Mononuclear cell (primary cell): ENCODE measurements around the gene OR6J1. TPM values are rescaled to one million over a fixed set of nuclear protein-coding genes. Genes with fewer than 3 reads are reported as not detected.
"Not testable (repeated sequence)": the region's sequence is repeated elsewhere in the genome, so short reads cannot be mapped to it uniquely, and the experiment has no call there.

ENCODE experiments used
- H3K27me3 ChIP-seq: 2 replicates; pipeline ENCODE4 v1.6.0; 2011; ENCODE audit warnings: low read length, control low read depth; ENCODE audit not compliant: insufficient read depth
- H3K4me1 ChIP-seq: 2 replicates; pipeline ENCODE4 v1.5.1; 2011; ENCODE audit warnings: mild to moderate bottlenecking, low read length, control low read depth; ENCODE audit not compliant: insufficient read depth
- H3K4me3 ChIP-seq: 2 replicates; pipeline ENCODE4 v1.5.1; 2011; ENCODE audit warnings: mild to moderate bottlenecking, low read length, moderate library complexity
- H3K9me3 ChIP-seq: 2 replicates; pipeline ENCODE4 v1.5.1; 2011; ENCODE audit warnings: low read depth, mild to moderate bottlenecking, control low read depth, low read length
- total RNA-seq: library from RNA; depleted of rRNA; stranded (reverse); fragments of >200 nt; gene quantifications from one replicate; pipeline ENCODE4 v1.2.3, GENCODE V29; 2012

Gene OR6J1
- total RNA-seq, 1 donor = not detected

- H3K27me3 ChIP-seq, H3K9me3 ChIP-seq: not testable (repeated sequence)
- H3K4me3 ChIP-seq = peak overlapping the region; percentile 64
- H3K4me1 ChIP-seq = peaks cover 43% of the 10 kb centered on the region
Observed at GRCh38 chr14:22587677-22588422, 56.3 kb downstream of the OR6J1 start.

DNA sequence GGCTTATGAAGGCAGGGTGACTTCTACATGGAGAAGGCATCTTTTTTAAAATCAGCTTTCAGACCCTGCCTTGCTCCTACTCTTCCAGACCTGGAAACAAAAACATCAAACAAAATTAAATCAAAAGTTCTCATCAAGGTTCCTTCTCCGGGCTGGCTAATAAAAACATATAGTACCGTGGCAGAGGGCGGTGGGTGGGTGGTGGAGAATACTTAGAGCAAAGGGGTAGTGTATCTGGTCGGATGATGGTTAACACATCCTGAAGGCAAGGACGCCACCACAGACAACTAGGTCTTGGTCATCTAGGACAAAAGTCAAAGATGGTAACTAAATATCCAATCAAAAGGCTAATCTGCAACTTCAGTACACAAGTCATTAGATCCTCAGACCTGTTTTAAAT lies 56.9 kb downstream of the OR6J1 start:
- H3K4me3 ChIP-seq = no peak overlapping the region
- H3K9me3 ChIP-seq = no peaks in the 10 kb centered on the region
- no peaks in the 10 kb centered on the region for H3K27me3 ChIP-seq
- H3K4me1 ChIP-seq = peaks cover 43% of the 10 kb centered on the region

DNA sequence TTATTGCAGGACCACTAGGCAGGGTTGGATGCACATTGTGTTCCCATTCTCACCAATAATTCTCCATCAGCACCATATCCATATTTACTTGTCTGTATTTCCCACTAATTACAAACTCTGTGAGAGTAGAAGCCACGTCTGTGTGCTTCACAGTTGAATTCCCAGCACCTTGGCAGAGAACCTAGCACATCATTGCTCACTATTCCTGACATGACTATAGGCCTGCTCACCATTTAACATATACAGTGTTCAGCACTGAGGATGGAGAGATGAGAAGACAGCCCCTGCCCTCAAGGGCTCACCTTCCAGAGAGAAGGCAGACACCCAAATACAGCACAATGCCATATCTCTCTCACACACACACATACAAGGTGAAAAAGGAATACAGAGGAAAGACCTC lies 60.2 kb downstream of the OR6J1 start:
- no peaks in the 10 kb centered on the region for H3K27me3 ChIP-seq
- H3K9me3 ChIP-seq = no peaks in the 10 kb centered on the region
- no peak overlapping the region for H3K4me3 ChIP-seq
- H3K4me1 ChIP-seq = peaks cover 34% of the 10 kb centered on the region

Other genes with a start within 250 kb of the OR6J1 start
- 83.6 TPM for gene DAD1, start 55.1 kb downstream of the OR6J1 start, total RNA-seq
- 7.5 TPM for gene ABHD4, start 46.1 kb downstream of the OR6J1 start, total RNA-seq
- gene OXA1L, start 122.3 kb upstream of the OR6J1 start, total RNA-seq = 128 TPM
- gene SLC7A7, start 171.1 kb upstream of the OR6J1 start, total RNA-seq = 74.8 TPM
- gene MRPL52, start 185.5 kb upstream of the OR6J1 start, total RNA-seq = 8.7 TPM
- 2.9 TPM for gene MMP14, start 192.2 kb upstream of the OR6J1 start, total RNA-seq
- 46.7 TPM for gene LRP10, start 227.4 kb upstream of the OR6J1 start, total RNA-seq
- gene REM2, start 238.9 kb upstream of the OR6J1 start, total RNA-seq = 2.1 TPM